LNCAP (cell line): ENCODE results near the gene PELI2.

Experiments
- TF ChIP-seq, protein P1 (sequence below): fragments of 450-650 bp; IDR thresholded peaks from 2 replicates; pipeline ENCODE4 v1.5.1; 2017; ENCODE audit warnings: mild to moderate bottlenecking

The PELI2 gene

DNA sequence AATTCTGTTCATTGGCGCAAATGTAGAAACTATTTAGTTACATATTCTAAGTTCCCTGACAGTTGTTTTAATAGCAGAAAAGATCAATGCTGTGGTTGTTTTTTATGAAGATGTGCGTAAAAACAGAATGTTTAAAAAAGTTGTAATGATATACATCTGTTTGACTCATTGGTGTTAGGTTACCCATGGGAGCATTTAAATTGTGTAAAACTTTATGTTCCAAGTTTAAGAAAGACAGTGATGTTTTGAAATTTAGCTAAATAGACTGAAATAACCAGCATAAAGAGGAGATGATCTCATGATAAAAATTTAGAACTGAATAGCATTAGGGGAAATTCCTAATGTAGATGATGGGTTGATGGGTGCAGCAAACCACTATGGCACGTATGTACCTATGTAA lies 3.6 kb downstream of the PELI2 start:
- TF ChIP-seq, protein P1, sequence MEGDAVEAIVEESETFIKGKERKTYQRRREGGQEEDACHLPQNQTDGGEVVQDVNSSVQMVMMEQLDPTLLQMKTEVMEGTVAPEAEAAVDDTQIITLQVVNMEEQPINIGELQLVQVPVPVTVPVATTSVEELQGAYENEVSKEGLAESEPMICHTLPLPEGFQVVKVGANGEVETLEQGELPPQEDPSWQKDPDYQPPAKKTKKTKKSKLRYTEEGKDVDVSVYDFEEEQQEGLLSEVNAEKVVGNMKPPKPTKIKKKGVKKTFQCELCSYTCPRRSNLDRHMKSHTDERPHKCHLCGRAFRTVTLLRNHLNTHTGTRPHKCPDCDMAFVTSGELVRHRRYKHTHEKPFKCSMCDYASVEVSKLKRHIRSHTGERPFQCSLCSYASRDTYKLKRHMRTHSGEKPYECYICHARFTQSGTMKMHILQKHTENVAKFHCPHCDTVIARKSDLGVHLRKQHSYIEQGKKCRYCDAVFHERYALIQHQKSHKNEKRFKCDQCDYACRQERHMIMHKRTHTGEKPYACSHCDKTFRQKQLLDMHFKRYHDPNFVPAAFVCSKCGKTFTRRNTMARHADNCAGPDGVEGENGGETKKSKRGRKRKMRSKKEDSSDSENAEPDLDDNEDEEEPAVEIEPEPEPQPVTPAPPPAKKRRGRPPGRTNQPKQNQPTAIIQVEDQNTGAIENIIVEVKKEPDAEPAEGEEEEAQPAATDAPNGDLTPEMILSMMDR: no peak

DNA sequence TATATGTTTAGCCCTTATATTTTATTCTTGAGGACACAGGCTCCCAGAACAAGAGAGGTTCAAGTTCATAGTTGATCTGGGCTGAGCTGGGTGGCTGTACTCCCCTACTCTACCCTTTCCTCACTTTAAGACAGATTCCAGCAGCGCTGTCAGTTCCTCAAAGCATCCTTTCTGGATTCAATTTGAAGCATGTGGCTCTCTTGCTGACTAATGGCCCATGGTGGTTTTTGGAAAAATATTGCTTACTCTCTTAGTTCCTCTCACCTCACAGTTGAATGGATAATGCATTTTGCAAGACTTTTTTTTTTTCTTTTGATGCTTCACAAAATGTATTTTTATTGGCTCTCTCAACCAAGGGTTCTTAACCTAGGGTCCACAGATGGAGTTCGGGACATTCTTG lies 4.1 kb downstream of the PELI2 start:
- TF ChIP-seq, protein P1: no peak

DNA sequence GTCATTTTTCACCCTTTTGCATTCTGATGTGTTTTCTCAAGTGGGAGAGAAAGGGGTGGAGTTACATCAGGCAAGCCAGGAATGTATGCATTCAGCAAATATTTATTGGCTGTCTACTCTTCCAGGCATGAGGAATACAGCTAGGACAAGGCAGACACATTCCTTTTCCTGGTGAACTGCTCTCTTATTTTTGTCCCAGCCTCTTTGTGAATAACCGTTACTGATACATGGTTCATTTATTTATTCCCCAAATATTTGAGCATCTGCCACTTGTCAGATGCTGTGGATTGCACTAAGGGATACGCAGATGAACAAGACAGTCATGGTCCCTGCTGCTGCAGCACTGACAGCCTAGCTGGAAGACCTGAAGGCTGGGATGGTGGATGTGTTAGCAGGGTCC lies 6.1 kb downstream of the PELI2 start:
- TF ChIP-seq, protein P1: no peak

DNA sequence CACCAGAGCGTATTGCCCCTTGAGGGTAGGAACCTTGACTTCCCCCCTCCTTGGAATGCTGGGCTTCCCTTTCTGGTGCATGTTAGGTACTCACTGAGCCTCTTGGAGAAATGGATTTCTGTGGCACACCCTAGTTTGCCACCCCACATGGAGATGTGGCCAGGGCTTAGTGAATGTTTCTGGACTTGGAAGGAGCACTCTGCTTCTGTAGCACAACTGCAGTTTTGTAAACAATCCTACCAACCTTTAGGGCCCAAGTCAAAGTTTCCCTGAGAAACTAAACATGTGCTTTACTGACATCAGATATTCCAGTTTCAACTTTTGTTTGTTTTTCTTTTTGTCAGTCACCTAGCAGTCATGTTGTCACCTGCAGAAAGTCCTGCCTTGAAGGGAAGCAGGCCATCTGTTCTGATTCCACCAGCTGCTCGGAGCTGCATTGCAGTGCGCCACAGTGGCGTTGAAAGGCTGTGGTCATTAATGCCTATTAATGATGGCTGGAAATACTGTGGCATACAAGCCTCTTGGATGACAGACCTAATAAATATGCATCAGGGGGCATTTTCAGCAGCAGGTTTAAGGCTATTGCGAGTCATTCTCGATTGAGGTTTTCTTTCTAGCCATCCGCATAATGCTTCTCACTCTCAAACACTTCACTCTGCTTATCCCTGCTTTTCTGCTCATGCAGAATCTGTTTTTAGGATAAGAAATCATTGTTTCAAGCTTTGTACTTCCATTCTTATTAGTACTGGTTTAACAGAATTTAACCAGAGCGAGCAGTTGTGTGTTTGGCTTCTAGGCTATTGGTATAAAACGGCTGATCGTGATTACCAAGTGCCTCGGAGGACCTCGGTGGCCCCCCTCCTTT lies 7.8 kb downstream of the PELI2 start:
- TF ChIP-seq, protein P1: no peak

DNA sequence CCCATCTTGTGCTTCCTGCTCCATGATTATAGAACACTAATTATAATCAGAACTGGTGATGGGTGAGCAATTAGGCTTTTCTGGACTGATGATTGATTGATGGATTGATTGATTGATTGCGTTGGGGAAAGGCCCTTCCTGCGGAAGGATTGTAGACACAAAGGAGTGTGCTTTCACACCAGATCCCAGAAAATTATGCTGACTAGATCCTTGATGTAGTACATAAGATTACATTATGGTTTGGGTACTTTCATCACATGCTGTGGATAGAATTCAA lies 8.4 kb downstream of the PELI2 start:
- TF ChIP-seq, protein P1: no peak

DNA sequence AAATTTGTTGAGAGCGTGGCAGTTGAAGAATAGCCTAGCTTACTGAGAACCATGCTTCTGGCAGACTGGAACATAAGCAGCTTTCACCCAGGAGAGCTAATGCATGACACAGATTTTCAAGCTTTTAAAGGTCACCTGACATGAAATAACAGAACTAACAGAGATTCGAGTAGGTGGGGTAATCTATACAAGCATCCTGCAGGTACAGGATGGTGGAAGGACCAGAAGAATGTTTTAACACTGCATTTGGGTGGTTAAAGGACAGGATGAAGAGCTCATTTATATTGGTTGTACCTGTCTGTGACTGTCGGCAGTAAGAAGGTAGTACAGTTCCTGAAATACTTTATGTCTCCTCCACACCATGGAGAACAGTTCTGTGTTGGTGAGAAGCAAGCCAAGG lies 8.9 kb downstream of the PELI2 start:
- TF ChIP-seq, protein P1: no peak

DNA sequence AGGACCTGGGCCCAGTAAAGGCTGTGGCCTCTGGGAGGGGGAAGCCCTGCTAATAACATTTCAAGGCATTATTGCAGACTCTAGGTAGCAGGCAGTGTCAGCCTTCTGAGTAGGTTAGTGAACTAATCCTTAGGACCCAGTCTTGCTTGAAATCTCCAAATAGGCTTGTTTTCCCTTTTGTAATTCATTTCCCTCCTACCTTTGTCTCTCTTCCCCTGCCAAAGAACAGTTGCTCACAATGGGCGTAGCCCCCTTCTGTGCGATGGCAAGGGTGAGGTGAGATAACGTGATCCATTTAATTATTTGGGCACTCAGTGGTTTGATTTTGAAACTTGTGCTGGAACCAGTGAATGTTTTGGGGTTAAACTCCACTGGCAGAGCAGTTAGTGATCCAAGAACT lies 10.9 kb downstream of the PELI2 start:
- TF ChIP-seq, protein P1: no peak

DNA sequence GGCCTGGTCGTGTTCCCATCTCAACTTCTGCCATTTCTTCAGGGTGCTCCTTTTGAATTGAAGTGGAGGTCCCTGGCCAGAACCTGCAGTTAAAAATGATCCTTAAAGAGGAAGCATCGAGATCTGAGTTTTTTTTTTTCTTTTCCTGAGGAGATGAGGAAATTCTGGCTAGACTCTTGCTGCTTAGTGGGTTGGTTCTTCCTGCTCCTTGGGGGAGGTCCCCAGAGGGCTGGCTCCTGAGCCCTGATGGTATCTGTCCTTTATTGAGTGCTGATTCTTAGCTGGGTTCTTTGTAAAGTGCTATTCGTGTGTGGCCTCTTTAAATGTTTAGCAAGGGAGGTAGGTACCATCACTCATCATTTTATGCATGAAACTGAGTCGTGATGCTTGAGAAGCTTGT lies 11.7 kb downstream of the PELI2 start:
- TF ChIP-seq, protein P1: no peak
